Naive thymus-derived CD4-positive, alpha-beta T cell (primary cell): ENCODE results near the gene GUCY1B1. TPM values are rescaled to one million over a fixed set of nuclear protein-coding genes. Genes with fewer than 3 reads are reported as not detected.

Experiments
- ATAC-seq: fragments of 150-1000 bp; cut with Tn5 transposase; 2 replicates; pipeline ENCODE4 v1.10.0; 2021; ENCODE audit warnings: mild to moderate bottlenecking, moderate library complexity
- CTCF ChIA-PET: fragments of 350-600 bp; sonication (Branson Sonifier 250); formaldehyde crosslinking; loops from one replicate; lab custom pipeline; 2021; ENCODE audit warnings: antibody characterized with exemption; lab: Charles Lee
- POLR2A ChIA-PET: fragments of 350-600 bp; sonication (Branson Sonifier 250); formaldehyde crosslinking; loops from one replicate; lab custom pipeline; 2021; ENCODE audit warnings: antibody characterized with exemption, inconsistent platforms; lab: Charles Lee
- DNase-seq, 9 donors: peaks; one replicate each; pipeline versions ENCODE4 v3.0.0 to v3.0.0-alpha.2; 2020 to 2022; ENCODE audit warnings: mixed read lengths in 1 of 9
- H3K27ac ChIP-seq: one replicate; pipeline ENCODE4 v1.7.0; 2013; ENCODE audit warnings: mild to moderate bottlenecking, low read depth, low read length, moderate library complexity
- H3K27me3 ChIP-seq, 2 donors: one replicate each; pipeline ENCODE4 v1.7.0; 2013; ENCODE audit warnings: low read length in 2 of 2, mild to moderate bottlenecking in 2 of 2, moderate library complexity in 2 of 2; ENCODE audit not compliant: control insufficient read depth in 2 of 2, insufficient read depth in 2 of 2
- H3K36me3 ChIP-seq, 3 experiments: 1 replicate in 2 of 3; 2 replicates in 1 of 3; pipeline ENCODE4 v1.7.0; 2013; ENCODE audit warnings: low read length in 3 of 3, mild to moderate bottlenecking in 3 of 3, moderate library complexity in 1 of 3; ENCODE audit not compliant: insufficient read depth in 3 of 3, control insufficient read depth in 2 of 3
- H3K4me1 ChIP-seq, 2 donors: one replicate each; pipeline ENCODE4 v1.7.0; 2013; ENCODE audit warnings: low read length in 2 of 2, mild to moderate bottlenecking in 2 of 2, moderate library complexity in 1 of 2; ENCODE audit not compliant: control insufficient read depth in 2 of 2, insufficient read depth in 2 of 2
- H3K4me3 ChIP-seq: 2 replicates; pipeline ENCODE4 v1.7.0; 2013; ENCODE audit warnings: mild to moderate bottlenecking, low read length
- H3K9me3 ChIP-seq, 3 experiments: 1 replicate in 2 of 3; 2 replicates in 1 of 3; pipeline ENCODE4 v1.7.0; 2013; ENCODE audit warnings: low read length in 3 of 3; ENCODE audit not compliant: control insufficient read depth in 2 of 3
- H3K27ac Mint-ChIP-seq, 9 donors: one replicate each; pipeline ENCODE4 v1.8.0; 2020 to 2022; ENCODE audit warnings: mixed read lengths in 9 of 9, mild to moderate bottlenecking in 8 of 9, moderate library complexity in 5 of 9, inconsistent platforms in 2 of 9
- H3K27me3 Mint-ChIP-seq, 5 donors: one replicate each; pipeline ENCODE4 v1.8.0; 2021 to 2022; ENCODE audit warnings: mixed read lengths in 5 of 5, mild to moderate bottlenecking in 1 of 5
- H3K36me3 Mint-ChIP-seq, 5 donors: one replicate each; pipeline ENCODE4 v1.8.0; 2020 to 2022; ENCODE audit warnings: mixed read lengths in 5 of 5, mild to moderate bottlenecking in 3 of 5, inconsistent platforms in 1 of 5
- H3K4me1 Mint-ChIP-seq, 7 donors: one replicate each; pipeline ENCODE4 v1.8.0; 2020 to 2022; ENCODE audit warnings: mixed read lengths in 7 of 7, mild to moderate bottlenecking in 3 of 7, inconsistent platforms in 1 of 7
- H3K4me3 Mint-ChIP-seq, 10 donors: one replicate each; pipeline ENCODE4 v1.8.0; 2020 to 2022; ENCODE audit warnings: mild to moderate bottlenecking in 10 of 10, mixed read lengths in 10 of 10, moderate library complexity in 6 of 10, inconsistent platforms in 2 of 10
- H3K9me3 Mint-ChIP-seq, 11 donors: one replicate each; pipeline ENCODE4 v1.8.0; 2020 to 2022; ENCODE audit warnings: mixed read lengths in 11 of 11, mild to moderate bottlenecking in 4 of 11, inconsistent platforms in 1 of 11, moderate library complexity in 1 of 11
- intact Hi-C, 2 donors: fragments of 100-400 bp; cut with micrococcal nuclease; formaldehyde crosslinking; loops; one replicate each; pipeline ENCODE4 v1.15.1; 2023
- polyA plus RNA-seq, 2 donors: library from polyadenylated mRNA; unstranded; fragments of 300-500 nt; fragmentation: Illumina TruSeq; gene quantifications; one replicate each; pipeline ENCODE4 v1.2.3, GENCODE V29; 2021
- total RNA-seq, 6 experiments: library from RNA in 5 of 6; stranded (reverse) in 5 of 6; gene quantifications; 1 replicate in 5 of 6; 2 replicates in 1 of 6; pipeline ENCODE4 v1.2.3 and lab custom pipeline; 2021 to 2026

Gene GUCY1B1
- total and polyA plus RNA-seq, 7 experiments from 2014 or later = 0.22 to 1.7 (median 0.29) TPM; not detected in 4

GRCh38 chr4:155800685-155801343 is 42.0 kb downstream of the GUCY1B1 start:
- no peak overlapping the region for H3K4me3 Mint-ChIP-seq
- Histone ChIP-seq H3K36me3 (no peaks in the 10 kb centered on the region), H3K27me3 (no peaks in the 10 kb centered on the region), H3K4me3 (no peak overlapping the region), H3K27ac (no peak overlapping the region), H3K9me3 (no peaks in the 10 kb centered on the region), H3K4me1 (no peaks in the 10 kb centered on the region)
- no peaks in the 10 kb centered on the region for H3K9me3 Mint-ChIP-seq
- no peak for ATAC-seq
- no peak for DNase-seq
- H3K27ac Mint-ChIP-seq = no peak overlapping the region
- POLR2A ChIA-PET = no interaction called here
- intact Hi-C loops = loop anchor here in 1 of 2 donors (10.0 kb wide), 1 partner anchor 1164 kb away; no protein-coding TSS in a partner anchor
- peaks cover 0 to 2% (median 0%) of the 10 kb centered on the region in 7 donors for H3K4me1 Mint-ChIP-seq
- no peaks in the 10 kb centered on the region for H3K36me3 Mint-ChIP-seq
- CTCF ChIA-PET = no interaction called here
- H3K27me3 Mint-ChIP-seq = peaks cover 0 to 12% (median 5%) of the 10 kb centered on the region in 5 donors

DNA sequence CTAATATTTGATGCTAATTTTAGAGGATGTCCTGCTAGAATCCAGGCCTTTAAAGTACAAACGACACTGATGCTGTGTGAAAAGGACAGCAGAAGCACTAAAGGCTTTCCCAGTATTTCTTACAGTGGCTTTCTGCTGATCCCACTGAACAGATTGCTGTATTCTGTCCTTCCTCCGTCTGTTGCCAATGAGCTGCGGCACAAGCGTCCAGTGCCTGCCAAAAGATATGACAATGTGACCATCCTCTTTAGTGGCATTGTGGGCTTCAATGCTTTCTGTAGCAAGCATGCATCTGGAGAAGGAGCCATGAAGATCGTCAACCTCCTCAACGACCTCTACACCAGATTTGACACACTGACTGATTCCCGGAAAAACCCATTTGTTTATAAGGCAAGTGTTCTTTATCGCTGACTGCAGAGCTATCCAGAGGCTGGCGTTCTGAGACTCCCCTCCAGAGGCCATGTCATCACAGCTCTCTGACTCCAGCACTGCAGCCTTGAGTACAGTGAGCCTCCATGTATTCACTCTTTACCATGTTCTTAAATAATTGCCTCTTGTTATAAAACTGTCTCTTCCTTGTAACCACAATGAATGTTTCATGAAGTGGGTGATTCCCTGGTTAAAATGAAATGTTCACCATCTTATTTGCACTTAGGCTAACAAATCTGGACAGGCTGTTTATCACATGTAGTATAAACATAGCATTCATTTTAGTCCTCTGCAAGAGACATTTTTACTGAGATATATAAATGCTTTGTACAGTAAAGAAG is 43.6 kb downstream of the GUCY1B1 start:
- no peak for DNase-seq
- no peak overlapping the region for H3K4me3 Mint-ChIP-seq
- H3K4me1 Mint-ChIP-seq = peaks cover 0 to 2% (median 0%) of the 10 kb centered on the region in 7 donors
- H3K36me3 Mint-ChIP-seq = no peaks in the 10 kb centered on the region
- H3K27me3 ChIP-seq = no peaks in the 10 kb centered on the region
- ChIA-PET CTCF (no interaction called here), POLR2A (no interaction called here)
- ATAC-seq = no peak
- peaks cover 0 to 12% (median 4%) of the 10 kb centered on the region in 5 donors for H3K27me3 Mint-ChIP-seq
- no peaks in the 10 kb centered on the region for H3K36me3 ChIP-seq
- no peaks in the 10 kb centered on the region for H3K9me3 ChIP-seq
- H3K27ac Mint-ChIP-seq = no peak overlapping the region
- no peaks in the 10 kb centered on the region for H3K4me1 ChIP-seq
- H3K4me3 ChIP-seq = no peak overlapping the region
- intact Hi-C loops = loop anchor here in 1 of 2 donors (10.0 kb wide), 1 partner anchor 1162 kb away; no protein-coding TSS in a partner anchor
- no peaks in the 10 kb centered on the region for H3K9me3 Mint-ChIP-seq
- no peak overlapping the region for H3K27ac ChIP-seq

DNA sequence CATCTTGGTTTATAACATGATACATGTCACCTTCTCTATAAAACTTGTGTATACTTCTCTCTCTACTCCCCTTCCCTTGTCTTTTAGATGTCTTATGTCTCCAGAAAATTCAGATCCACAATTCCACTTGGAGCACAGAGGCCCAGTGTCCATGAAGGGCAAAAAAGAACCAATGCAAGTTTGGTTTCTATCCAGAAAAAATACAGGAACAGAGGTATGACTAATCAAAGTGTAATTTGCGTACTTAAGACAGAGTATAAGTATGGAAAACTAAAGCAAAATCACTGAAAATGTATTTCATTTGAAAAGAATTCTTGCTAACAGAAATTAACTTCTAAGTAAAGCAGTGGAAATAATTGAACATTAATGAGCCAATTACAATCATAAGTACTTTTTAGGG is 46.2 kb downstream of the GUCY1B1 start:
- Histone ChIP-seq H3K27ac (no peak overlapping the region), H3K4me3 (no peak overlapping the region), H3K9me3 (no peaks in the 10 kb centered on the region), H3K36me3 (no peaks in the 10 kb centered on the region), H3K27me3 (no peaks in the 10 kb centered on the region), H3K4me1 (no peaks in the 10 kb centered on the region)
- Mint-ChIP-seq H3K9me3 (no peaks in the 10 kb centered on the region), H3K36me3 (no peaks in the 10 kb centered on the region), H3K4me1 (peaks cover 0 to 2% (median 0%) of the 10 kb centered on the region in 7 donors), H3K27ac (no peak overlapping the region), H3K27me3 (peaks cover 0 to 12% (median 4%) of the 10 kb centered on the region in 5 donors), H3K4me3 (no peak overlapping the region)
- no peak for ATAC-seq
- ChIA-PET CTCF (no interaction called here), POLR2A (no interaction called here)
- intact Hi-C loops = loop anchor here in 1 of 2 donors (10.0 kb wide), 1 partner anchor 1160 kb away; no protein-coding TSS in a partner anchor
- no peak for DNase-seq

- peaks cover 0 to 2% (median 0%) of the 10 kb centered on the region in 7 donors for H3K4me1 Mint-ChIP-seq
- intact Hi-C loops = loop anchor here in 1 of 2 donors (10.0 kb wide), 1 partner anchor 1158 kb away; no protein-coding TSS in a partner anchor
- H3K9me3 Mint-ChIP-seq = no peaks in the 10 kb centered on the region
- no peak for ATAC-seq
- H3K27ac Mint-ChIP-seq = no peak overlapping the region
- CTCF ChIA-PET = no interaction called here
- no peak overlapping the region for H3K4me3 Mint-ChIP-seq
- no peak overlapping the region for H3K27ac ChIP-seq
- no peaks in the 10 kb centered on the region for H3K27me3 ChIP-seq
- no peaks in the 10 kb centered on the region for H3K9me3 ChIP-seq
- H3K4me3 ChIP-seq = no peak overlapping the region
- DNase-seq = no peak
- H3K27me3 Mint-ChIP-seq = peaks cover 0 to 12% (median 4%) of the 10 kb centered on the region in 5 donors
- no peaks in the 10 kb centered on the region for H3K4me1 ChIP-seq
- POLR2A ChIA-PET = no interaction called here
- no peaks in the 10 kb centered on the region for H3K36me3 ChIP-seq
- no peaks in the 10 kb centered on the region for H3K36me3 Mint-ChIP-seq
Observed at GRCh38 chr4:155807021-155807420, 48.2 kb downstream of the GUCY1B1 start.

DNA sequence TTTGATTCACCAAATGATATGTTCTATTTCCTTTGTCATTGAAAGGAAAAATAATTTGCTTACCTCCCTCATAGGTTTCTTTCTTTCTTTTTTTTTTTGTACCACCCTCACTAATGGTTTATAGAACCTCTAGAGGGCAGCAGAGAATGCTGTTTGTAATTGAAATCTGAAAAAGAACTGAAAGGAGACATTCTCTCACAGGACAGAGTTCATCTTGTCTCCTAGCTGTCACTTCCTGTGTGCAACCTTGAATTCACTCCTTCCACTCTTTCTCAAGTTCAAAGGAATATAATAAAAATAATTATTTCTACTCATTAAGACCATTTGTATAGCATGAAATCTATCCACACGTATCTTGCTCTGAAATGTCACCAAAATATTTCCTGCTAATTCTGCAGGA is 51.0 kb downstream of the GUCY1B1 start:
- CTCF ChIA-PET = interaction anchor here (2.1 kb wide), 1 partner anchor 143 kb away, joined by 17 read pairs; the partner anchor contains the start of gene CTSO
- H3K9me3 Mint-ChIP-seq = no peaks in the 10 kb centered on the region
- H3K4me3 Mint-ChIP-seq = no peak overlapping the region
- H3K27me3 Mint-ChIP-seq = peaks cover 0 to 4% (median 0%) of the 10 kb centered on the region in 5 donors
- intact Hi-C loops = loop anchor here (1.0 to 10.0 kb wide), 2 partner anchors 143 to 1155 kb away; partner anchors contain the start of gene CTSO (in 2 of the 2)
- H3K36me3 Mint-ChIP-seq = no peaks in the 10 kb centered on the region
- no peaks in the 10 kb centered on the region for H3K36me3 ChIP-seq
- no peaks in the 10 kb centered on the region for H3K27me3 ChIP-seq
- H3K27ac ChIP-seq = no peak overlapping the region
- no peak overlapping the region for H3K4me3 ChIP-seq
- no peaks in the 10 kb centered on the region for H3K4me1 ChIP-seq
- H3K9me3 ChIP-seq = no peaks in the 10 kb centered on the region
- POLR2A ChIA-PET = interaction anchor here (1.8 kb wide), 1 partner anchor 144 kb away, joined by 3 read pairs; the partner anchor contains the start of gene CTSO
- peak; percentile 86 for ATAC-seq
- H3K4me1 Mint-ChIP-seq = peaks cover 0 to 2% (median 0%) of the 10 kb centered on the region in 7 donors
- DNase-seq = peak in 6 of 9 donors; percentile 24 to 66 (median 44)
- no peak overlapping the region for H3K27ac Mint-ChIP-seq

GRCh38 chr4:155811083-155811482 is 52.3 kb downstream of the GUCY1B1 start:
- Histone ChIP-seq H3K9me3 (no peaks in the 10 kb centered on the region), H3K27me3 (no peaks in the 10 kb centered on the region), H3K4me1 (no peaks in the 10 kb centered on the region), H3K4me3 (no peak overlapping the region), H3K27ac (no peak overlapping the region), H3K36me3 (no peaks in the 10 kb centered on the region)
- DNase-seq = no peak
- ChIA-PET CTCF (interaction anchor here (2.1 kb wide), 1 partner anchor 142 kb away, joined by 17 read pairs; the partner anchor contains the start of gene CTSO), POLR2A (interaction anchor here (1.8 kb wide), 1 partner anchor 143 kb away, joined by 3 read pairs; the partner anchor contains the start of gene CTSO)
- intact Hi-C loops = no loop called here
- ATAC-seq = no peak
- Mint-ChIP-seq H3K4me3 (no peak overlapping the region), H3K9me3 (no peaks in the 10 kb centered on the region), H3K27me3 (peaks cover 0 to 10% (median 5%) of the 10 kb centered on the region in 5 donors), H3K27ac (no peak overlapping the region), H3K4me1 (no peaks in the 10 kb centered on the region), H3K36me3 (no peaks in the 10 kb centered on the region)
